ENCODE results near the gene TMEM209.
"Not testable (repeated sequence)": the region's sequence is repeated elsewhere in the genome, so short reads cannot be mapped to it uniquely, and the experiment has no call there.

TMEM209 gene

DNA sequence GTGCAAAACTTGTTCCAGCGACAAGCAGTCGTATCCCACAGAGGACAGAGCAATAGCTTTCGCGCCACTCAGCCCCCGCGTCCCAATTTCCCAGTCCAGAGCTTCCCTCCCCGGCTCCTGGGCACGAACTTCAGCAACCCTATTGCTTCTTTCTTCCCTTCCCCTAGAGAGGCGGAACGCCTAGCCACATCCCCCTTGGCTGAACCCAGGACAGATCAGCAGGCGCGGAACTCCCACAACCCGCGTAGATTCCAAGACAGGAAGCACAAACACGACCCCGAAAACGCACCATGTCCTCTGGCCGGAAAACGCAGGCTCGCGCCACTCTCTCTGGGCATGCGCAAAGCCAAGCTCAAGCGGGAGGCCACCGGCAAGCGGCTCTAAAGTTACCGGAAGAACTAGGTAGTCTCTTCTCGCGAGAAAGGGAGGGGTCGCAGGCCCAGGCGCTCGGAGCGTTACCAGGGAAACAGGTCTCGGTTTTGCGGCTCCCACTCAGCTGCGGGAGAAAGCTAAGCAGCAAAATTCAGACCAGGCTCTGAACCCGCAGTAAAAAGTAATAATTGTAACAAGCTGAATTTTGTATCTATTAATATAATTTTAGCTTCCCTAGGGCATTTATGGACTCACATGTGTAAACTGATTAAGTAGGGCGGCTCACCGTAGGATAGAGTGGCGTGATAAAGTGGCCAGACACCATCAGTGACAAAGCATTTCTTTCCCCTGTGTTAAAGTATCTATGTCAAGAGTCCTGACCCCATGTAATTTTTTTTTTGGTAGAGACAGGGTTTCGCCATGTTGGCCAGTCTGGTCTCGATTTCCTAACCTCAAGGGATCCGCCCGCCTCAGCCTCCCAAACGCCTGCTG is at the start of gene TMEM209:
TMEM209 (minus strand) TSS at position 323 of the 864 bp plus-strand sequence; CDS start at position 292, 31 bp downstream.
- DNase-seq = peak; percentile 47 to 96 (median 91)

- DNase-seq = no peak
Observed at GRCh38 chr7:130254555-130254954, 49.3 kb upstream of the TMEM209 start.

GRCh38 chr7:130249626-130250025 is 44.4 kb upstream of the TMEM209 start:
- not testable (repeated sequence) for DNase-seq

DNA sequence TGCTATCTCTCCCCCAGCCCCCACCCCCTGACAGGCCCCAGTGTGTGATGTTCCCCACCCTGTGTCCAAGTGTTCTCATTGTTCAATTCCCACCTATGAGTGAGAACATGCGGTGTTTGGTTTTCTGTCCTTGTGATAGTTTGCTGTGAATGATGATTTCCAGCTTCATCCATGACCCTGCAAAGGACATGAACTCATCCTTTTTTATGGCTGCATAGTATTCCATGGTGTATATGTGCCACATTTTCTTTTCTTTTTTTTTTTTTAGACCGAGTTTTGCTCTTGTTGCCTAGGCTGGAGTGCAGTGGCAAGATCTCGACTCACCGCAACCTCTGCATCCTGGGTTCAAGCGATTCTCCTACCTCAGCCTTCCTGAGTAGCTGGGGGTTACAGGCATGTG is 43.6 kb upstream of the TMEM209 start:
- DNase-seq = not testable (repeated sequence)

- not testable (repeated sequence) for DNase-seq
Observed at GRCh38 chr7:130246491-130246890, 41.3 kb upstream of the TMEM209 start.

DNA sequence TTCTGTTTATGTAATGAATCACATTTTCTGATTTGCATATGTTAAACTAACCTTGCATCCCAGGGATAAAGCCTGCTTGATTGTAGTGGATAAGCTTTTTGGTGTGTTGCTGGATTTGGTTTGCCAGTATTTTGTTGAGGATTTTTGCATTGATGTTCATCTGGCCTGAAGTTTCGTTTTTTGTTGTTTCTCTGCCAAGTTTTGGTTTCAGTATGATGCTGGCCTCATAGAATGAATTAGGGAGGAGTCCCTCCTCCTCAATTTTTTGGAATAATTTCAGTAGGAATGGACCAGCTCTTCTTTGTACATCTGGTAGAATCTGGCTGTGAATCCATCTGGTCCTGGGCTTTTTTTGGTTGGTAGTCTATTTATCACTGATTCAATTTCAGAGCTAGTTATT is 38.3 kb upstream of the TMEM209 start:
- DNase-seq = not testable (repeated sequence)

DNA sequence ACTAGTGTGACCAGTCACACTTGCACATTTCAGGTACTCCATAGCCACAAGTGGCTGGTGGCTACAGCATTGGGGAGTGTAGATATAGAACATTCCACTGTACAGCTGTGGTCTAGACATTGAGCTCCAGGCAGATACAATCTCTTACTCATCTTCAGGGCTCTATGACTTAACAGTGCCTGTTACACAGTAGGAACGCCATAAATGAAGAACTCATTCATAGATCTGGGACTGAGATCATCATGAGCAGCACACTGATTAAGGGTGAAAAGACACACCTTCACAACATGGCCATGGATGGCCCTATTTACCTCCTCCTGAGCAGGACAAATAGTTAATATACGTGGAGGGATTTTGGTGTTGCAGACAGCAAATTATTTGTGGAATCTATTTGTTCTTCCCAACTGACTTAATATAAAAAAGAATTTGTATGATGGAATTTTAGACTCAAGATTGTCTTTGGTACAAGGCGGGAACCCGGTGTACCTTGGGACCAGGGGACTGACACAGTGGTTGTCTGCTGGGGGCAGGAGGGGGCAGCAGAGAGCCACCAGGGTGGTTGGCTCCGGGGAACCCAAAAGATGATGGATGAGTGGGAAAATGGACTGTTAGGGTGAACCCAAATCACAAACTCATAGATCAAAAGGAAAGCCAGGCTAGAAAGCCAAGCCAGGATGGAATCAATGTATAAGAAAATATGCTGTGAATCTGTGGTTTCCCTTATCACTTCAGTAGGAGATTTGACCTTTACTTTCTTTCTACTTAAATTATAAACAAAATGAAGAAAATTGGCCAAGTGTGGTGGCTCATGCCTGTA is 37.2 kb upstream of the TMEM209 start:
- DNase-seq = peak in 29 of 51 donors; percentile 3 to 64 (median 30)

- DNase-seq = no peak
Observed at GRCh38 chr7:130240240-130240639, 35.0 kb upstream of the TMEM209 start.

DNA sequence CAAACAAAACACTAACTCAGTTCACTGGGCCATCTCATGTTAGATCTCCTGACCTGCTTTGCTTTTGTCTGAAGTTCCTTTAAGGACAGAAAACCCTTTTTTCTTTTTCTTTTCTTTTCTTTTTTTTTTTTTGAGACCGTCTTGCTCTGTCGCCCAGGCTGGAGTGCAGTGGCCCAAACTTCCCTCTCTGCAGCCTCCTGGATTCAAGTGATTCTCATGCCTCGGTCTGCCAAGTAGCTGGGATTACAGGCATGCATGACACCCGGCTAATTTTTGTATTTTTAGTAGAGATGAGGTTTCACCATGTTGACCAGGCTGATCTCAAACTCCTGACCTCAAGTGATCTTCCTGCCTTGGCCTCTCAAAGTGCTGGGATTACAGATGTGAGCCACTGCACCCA is 31.2 kb upstream of the TMEM209 start:
- DNase-seq = not testable (repeated sequence)

- DNase-seq = no peak
Observed at GRCh38 chr7:130234078-130234477, 28.9 kb upstream of the TMEM209 start.

DNA sequence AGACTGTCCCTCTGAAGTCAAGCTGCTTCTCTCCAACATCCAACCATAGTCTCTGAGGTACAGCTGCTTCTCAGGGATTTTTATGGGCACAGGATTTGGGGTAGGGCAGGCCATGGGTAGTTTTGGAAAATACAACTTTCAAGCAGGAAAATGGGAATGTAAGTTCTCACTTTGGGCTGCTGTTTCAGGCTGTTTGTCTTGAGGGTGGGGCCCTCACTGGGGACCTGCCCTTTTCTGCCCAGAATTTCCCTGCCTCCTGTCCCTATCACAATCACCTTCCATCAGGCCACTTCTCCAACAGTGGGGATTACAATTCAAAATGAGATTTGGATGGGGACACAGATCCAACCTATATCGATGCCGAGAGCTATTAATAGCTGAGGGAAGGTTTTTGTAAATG is 27.0 kb upstream of the TMEM209 start:
- DNase-seq = no peak

DNA sequence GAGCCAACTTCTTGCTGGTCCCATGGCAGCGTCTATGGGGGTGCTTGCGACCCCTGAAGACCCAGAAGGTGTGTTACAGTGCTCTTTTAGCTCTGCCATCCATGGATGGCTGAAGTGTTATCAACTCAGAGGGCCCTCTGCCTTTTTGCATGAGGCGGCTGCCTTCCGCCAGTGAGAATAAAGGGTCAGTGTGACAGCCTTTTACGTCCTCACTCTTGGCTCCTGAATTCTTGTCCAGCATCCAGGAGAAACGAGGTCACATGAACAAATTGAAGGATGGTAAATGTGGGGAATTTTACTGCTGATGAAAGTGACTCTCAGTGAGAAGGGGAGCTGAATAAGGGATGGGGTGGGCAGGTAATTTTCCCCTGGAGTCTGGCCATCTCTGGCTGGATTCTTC is 26.6 kb upstream of the TMEM209 start:
- peak in 14 of 51 donors; percentile 2 to 45 (median 8) for DNase-seq

DNA sequence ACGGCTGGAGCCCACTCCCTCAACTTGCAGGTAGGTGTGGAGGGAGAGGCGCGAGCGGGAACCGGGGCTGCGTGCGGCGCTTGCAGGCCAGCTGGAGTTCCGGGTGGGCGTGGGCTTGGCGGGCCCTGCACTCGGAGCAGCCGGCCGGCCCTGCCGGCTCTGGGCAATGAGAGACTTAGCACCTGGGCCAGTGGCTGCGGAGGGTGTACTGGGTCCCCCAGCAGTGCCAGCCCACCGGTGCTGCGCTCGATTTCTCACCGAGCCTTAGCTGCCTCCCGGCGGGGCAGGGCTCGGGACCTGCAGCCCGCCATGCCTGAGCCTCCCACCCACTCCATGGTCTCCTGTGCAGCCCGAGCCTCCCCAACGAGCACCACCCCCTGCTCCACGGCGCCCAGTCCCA is 24.8 kb upstream of the TMEM209 start:
- not testable (repeated sequence) for DNase-seq

DNA sequence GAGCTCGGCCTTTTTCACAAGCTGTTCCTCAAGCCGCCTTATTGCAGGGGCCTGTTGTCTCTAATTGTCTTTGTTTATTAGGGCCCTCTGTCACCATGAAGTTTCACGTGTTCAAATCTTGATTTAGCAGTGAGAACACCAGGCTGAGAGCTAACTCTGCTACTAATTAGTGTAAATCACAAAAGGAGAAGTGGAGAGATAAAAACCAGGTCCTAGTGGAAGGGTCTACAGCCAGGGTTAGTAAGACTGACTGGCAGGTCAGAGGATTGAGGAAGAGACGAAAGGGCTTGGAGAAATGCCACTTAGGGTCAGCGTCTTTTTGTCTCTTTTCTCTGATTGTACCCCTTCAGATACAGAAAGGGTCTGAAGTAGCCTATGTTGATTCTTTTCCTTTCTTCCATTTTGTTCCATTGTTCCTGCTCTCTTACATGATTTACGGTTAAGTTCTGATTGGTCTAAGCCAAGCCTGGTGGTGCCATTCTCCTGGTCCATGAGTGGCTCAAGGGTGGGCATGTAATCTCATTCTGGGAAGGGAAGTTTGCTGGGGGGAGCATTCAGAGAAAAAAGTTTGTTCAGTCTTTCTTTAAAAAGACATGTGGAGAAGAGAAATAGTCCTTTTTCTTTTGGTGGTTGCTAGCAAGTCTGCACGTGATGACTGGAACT is 23.8 kb upstream of the TMEM209 start:
- DNase-seq = peak in 1 of 51 donors; percentile 21

DNA sequence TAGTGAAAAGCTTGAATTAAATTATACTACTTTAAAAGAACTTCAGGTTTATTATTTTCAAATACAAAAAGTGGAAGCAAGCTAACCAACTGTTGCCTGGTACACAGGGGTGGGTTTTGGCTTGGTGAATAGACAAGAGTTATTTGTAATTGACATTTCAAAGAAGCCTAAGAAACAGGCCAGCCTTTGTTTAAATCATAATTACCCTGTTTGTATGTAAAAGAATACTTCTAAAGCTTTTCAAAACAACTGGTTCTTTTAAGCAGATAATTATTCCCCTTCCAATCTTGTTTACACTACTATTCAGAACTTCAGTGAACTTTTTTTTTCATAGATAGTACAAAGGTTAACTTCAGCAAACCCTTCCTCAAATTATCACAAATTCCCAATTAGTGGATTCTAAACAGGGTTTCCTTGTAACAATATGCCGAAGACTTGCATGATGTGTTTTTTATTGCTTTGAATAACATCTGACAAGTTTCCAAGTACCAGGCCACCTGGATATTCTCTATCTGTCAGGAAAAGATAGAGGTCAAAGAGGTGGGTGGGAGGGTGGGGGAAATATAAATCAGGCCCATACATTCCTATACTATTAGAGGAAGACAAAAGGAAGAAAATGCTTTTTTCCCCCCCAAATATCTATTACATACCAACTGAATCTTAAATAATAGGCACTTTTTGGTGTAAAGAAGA is 22.8 kb upstream of the TMEM209 start:
- DNase-seq = peak in 3 of 51 donors; percentile 9 to 62 (median 24)

DNA sequence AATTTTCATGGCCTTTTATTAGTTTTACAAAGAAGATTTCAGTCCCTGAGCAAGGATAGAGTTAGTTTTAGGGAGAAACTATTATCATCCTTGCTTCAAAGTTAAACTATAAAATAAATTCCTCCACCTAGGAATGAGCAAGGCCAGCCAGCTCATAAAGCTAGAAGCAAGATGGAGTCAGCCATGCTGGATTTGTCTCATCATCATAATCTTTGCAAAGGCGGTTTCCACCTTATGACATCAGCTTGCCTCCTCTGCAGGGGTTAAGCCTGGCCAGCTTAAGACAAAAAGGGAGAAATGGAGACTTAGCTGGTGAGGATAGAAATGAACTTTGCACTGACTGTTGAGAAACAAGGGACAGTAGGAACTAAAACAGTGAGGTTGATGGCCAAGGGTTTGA is 21.1 kb upstream of the TMEM209 start:
- no peak for DNase-seq

GRCh38 chr7:130224923-130225322 is 19.7 kb upstream of the TMEM209 start:
- not testable (repeated sequence) for DNase-seq

DNA sequence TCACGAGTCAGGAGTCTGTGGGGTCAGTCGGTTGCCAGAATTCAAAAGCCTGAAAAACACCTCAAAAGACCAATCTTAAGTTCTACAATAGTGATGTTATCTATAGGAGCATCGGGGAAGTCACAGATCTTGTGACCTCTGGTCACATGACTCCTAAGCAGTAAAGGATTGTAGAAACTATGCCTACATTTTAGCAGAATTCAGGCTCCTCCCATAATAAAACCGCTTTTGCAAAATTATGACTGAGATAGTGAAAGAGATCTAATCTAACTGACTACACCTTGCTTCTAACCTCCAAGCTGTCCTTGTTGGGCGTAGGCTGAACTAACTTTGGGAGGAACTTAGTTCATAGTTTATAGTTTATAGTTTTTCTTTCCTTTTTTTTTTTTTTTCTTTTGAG is 19.0 kb upstream of the TMEM209 start:
- no peak for DNase-seq

GRCh38 chr7:130223646-130224045 is 18.4 kb upstream of the TMEM209 start:
- DNase-seq = no peak

DNA sequence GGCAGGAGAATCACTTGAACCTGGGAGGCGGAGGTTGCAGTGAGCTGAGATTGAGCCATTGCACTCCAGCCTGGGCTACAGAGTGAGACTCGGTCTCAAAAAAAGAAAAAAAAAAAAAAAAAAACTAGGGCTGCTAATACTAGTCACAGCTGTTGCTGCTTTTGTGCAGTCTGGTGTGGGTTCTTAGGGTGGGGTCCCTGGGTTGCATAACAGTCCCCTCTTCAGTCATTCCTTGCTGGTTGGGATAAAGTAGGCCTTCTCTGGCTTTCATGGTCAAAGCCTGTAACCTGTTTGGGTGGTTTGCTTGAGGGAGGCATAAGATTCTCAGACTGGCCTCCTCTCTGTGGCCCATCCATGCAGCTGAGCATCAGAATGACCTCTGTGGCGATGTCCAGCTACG is 16.5 kb upstream of the TMEM209 start:
- DNase-seq = no peak

- DNase-seq = no peak
Observed at GRCh38 chr7:130219871-130220270, 14.7 kb upstream of the TMEM209 start.

All from hypothalamus (tissue), 51 donors.